KOPT-K1 (cell line): ENCODE results near the gene FAM184B.

Experiments used
- H3K27ac ChIP-seq: fragments of 200-600 bp; sonication (generic); 2 replicates; pipeline ENCODE4 v1.5.1; 2016; ENCODE audit warnings: antibody characterized with exemption, mild to moderate bottlenecking, low read depth, low read length; ENCODE audit not compliant: poor library complexity, severe bottlenecking
- H3K36me3 ChIP-seq: fragments of 200-600 bp; sonication (generic); 2 replicates; pipeline ENCODE4 v1.5.1; 2017; ENCODE audit warnings: antibody characterized with exemption, mild to moderate bottlenecking, low read length, moderate library complexity; ENCODE audit not compliant: insufficient read depth
- H3K9me3 ChIP-seq: fragments of 200-600 bp; sonication (generic); 2 replicates; pipeline ENCODE4 v1.5.1; 2017; ENCODE audit warnings: antibody characterized with exemption, low read length, mild to moderate bottlenecking; ENCODE audit not compliant: insufficient read depth, poor library complexity, severe bottlenecking

Gene FAM184B

GRCh38 chr4:17583941-17584340 lies 197.5 kb downstream of the FAM184B start:
- no peak overlapping the region for H3K27ac ChIP-seq
- H3K9me3 ChIP-seq, result no peaks in the 10 kb centered on the region
- H3K36me3 ChIP-seq, result peaks cover 92% of the 10 kb centered on the region

DNA sequence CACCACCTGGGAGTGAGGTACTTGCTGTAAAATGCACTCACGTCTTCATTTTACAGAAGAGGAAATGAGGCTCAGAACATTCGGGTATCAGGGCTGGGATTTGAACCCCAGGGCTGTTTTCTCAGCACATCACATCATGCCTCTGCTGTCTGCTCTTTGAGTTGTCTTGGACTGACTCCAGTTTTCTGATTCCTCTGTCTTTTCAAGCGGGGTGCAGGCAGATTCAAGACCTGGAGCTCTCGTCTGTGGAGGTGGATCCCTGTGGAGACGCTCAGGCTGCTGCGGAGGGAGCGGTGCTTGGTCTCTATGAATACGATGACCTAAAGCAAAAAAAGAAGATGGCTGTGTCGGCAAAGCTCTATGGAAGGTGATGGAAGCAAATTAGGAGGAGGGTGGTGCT lies 198.1 kb downstream of the FAM184B start:
- H3K36me3 ChIP-seq, result peaks cover 86% of the 10 kb centered on the region
- H3K27ac ChIP-seq, result no peak overlapping the region
- no peaks in the 10 kb centered on the region for H3K9me3 ChIP-seq

DNA sequence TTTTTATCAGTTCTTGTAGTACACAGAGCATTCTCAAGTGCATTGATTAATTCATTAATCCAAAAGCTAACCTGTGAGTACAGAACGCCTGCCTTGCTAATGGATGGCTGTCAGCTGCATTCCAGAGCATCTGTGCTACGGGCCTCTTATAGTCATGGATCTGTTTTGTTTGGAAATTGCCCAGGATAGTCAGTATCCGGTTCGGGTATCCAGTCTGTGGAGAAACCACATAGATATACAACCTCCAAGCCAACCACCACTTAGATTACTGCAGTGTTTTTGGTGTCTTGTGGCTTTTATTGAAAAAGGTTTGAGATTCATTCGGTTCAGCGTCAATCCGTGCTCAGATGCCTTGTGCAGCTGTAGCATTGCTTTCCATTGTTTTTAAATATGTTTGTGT lies 200.5 kb downstream of the FAM184B start:
- Histone ChIP-seq H3K36me3 (peaks cover 64% of the 10 kb centered on the region), H3K27ac (no peak overlapping the region), H3K9me3 (no peaks in the 10 kb centered on the region)
